ENCODE results near the gene THSD7B. TPM values are rescaled to one million over a fixed set of nuclear protein-coding genes. Genes with fewer than 3 reads are reported as not detected.

THSD7B gene
- total RNA-seq, 1 donor from 2014 or later, result 0.14 TPM

DNA sequence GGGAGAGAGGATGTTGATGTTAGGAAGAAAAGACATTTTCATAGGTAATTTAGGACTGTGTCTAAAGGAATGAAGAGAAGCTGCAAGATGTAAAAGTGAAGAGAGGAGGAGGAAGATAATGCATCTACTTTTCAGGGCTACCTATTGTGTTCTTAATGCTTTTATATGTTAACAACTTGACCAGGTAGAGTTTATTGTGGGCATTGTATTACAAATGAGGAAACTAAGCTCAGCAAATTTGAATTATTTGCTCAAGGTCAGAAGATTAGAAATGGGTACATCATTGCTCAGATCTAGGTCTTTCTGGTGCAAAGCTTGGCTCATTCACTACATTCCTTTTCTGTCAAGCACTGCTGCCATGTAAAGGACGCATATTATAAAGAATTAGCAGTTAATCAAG lies 441.7 kb downstream of the THSD7B start:
- no peak for ATAC-seq
- Histone ChIP-seq H3K9me3 (no peaks in the 10 kb centered on the region), H3K36me3 (no peaks in the 10 kb centered on the region), H3K27me3 (no peaks in the 10 kb centered on the region), H3K27ac (no peak overlapping the region), H3K4me1 (no peaks in the 10 kb centered on the region), H3K4me3 (no peak overlapping the region)
- intact Hi-C loops (cut with DNase I), result no loop called here
- no peak for DNase-seq
- TF ChIP-seq, protein P1, sequence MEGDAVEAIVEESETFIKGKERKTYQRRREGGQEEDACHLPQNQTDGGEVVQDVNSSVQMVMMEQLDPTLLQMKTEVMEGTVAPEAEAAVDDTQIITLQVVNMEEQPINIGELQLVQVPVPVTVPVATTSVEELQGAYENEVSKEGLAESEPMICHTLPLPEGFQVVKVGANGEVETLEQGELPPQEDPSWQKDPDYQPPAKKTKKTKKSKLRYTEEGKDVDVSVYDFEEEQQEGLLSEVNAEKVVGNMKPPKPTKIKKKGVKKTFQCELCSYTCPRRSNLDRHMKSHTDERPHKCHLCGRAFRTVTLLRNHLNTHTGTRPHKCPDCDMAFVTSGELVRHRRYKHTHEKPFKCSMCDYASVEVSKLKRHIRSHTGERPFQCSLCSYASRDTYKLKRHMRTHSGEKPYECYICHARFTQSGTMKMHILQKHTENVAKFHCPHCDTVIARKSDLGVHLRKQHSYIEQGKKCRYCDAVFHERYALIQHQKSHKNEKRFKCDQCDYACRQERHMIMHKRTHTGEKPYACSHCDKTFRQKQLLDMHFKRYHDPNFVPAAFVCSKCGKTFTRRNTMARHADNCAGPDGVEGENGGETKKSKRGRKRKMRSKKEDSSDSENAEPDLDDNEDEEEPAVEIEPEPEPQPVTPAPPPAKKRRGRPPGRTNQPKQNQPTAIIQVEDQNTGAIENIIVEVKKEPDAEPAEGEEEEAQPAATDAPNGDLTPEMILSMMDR (IDR thresholded peaks at IDR 0.05), result no peak

- H3K4me1 ChIP-seq, result no peaks in the 10 kb centered on the region
- DNase-seq, result no peak
- no peak overlapping the region for H3K27ac ChIP-seq
- H3K4me3 ChIP-seq, result no peak overlapping the region
- no peaks in the 10 kb centered on the region for H3K27me3 ChIP-seq
- intact Hi-C loops (cut with DNase I), result no loop called here
- TF ChIP-seq, protein P1 (IDR thresholded peaks at IDR 0.05), result no peak
- ATAC-seq, result no peak
- H3K9me3 ChIP-seq, result no peaks in the 10 kb centered on the region
- H3K36me3 ChIP-seq, result no peaks in the 10 kb centered on the region
Observed at GRCh38 chr2:137208431-137208891, 443.1 kb downstream of the THSD7B start.

- ATAC-seq (no peak), DNase-seq (no peak)
- Histone ChIP-seq H3K27ac (no peak overlapping the region), H3K4me3 (no peak overlapping the region), H3K4me1 (no peaks in the 10 kb centered on the region), H3K36me3 (no peaks in the 10 kb centered on the region), H3K9me3 (no peaks in the 10 kb centered on the region), H3K27me3 (no peaks in the 10 kb centered on the region)
- intact Hi-C loops (cut with DNase I), result no loop called here
- TF ChIP-seq, protein P1 (IDR thresholded peaks at IDR 0.05), result no peak
Observed at GRCh38 chr2:137210039-137210438, 444.7 kb downstream of the THSD7B start.

GRCh38 chr2:137211761-137212160 lies 446.4 kb downstream of the THSD7B start:
- no peaks in the 10 kb centered on the region for H3K36me3 ChIP-seq
- no peak overlapping the region for H3K27ac ChIP-seq
- intact Hi-C loops (cut with DNase I), result no loop called here
- no peak for ATAC-seq
- H3K4me3 ChIP-seq, result no peak overlapping the region
- H3K4me1 ChIP-seq, result no peaks in the 10 kb centered on the region
- H3K9me3 ChIP-seq, result no peaks in the 10 kb centered on the region
- no peak for DNase-seq
- no peaks in the 10 kb centered on the region for H3K27me3 ChIP-seq
- TF ChIP-seq, protein P1 (IDR thresholded peaks at IDR 0.05), result no peak

- Histone ChIP-seq H3K27ac (no peak overlapping the region), H3K27me3 (no peaks in the 10 kb centered on the region), H3K4me3 (no peak overlapping the region), H3K9me3 (no peaks in the 10 kb centered on the region), H3K4me1 (no peaks in the 10 kb centered on the region), H3K36me3 (no peaks in the 10 kb centered on the region)
- DNase-seq (no peak), ATAC-seq (no peak)
- TF ChIP-seq, protein P1 (IDR thresholded peaks at IDR 0.05), result no peak
- intact Hi-C loops (cut with DNase I), result no loop called here
Observed at GRCh38 chr2:137220438-137220993, 455.2 kb downstream of the THSD7B start.

Measured in upper lobe of right lung (tissue), 1 donor.